HepG2 (cell line): ENCODE results near the gene DENND2D. TPM values are rescaled to one million over a fixed set of nuclear protein-coding genes. Genes with fewer than 3 reads are reported as not detected.
A peak's percentile ranks its signal among the peaks of the same experiment; 100 is the strongest.

Source experiments
- ADNP ChIP-seq: sonication (generic); formaldehyde crosslinking; IDR thresholded peaks from 2 replicates; pipeline ENCODE4 v1.4.0; 2020; ENCODE audit warnings: missing genetic modification reagents
- AGO2 ChIP-seq: fragments of 200-400 bp; formaldehyde crosslinking; optimal IDR thresholded peaks from 2 replicates; pipeline ENCODE3; 2017; ENCODE audit warnings: mild to moderate bottlenecking, low read depth, low read length, moderate library complexity
- CCDC6 ChIP-seq: sonication (generic); formaldehyde crosslinking; IDR thresholded peaks from 2 replicates; pipeline ENCODE4 v1.8.1; 2022; ENCODE audit warnings: mild to moderate bottlenecking, missing genetic modification reagents, moderate library complexity
- IKZF4 ChIP-seq: sonication (generic); formaldehyde crosslinking; IDR thresholded peaks from 2 replicates; pipeline ENCODE4 v1.5.1; 2020; ENCODE audit warnings: borderline replicate concordance, mild to moderate bottlenecking, low read depth, missing genetic modification reagents; ENCODE audit errors: not compliant biosample characterization
- JDP2 ChIP-seq: sonication (generic); formaldehyde crosslinking; IDR thresholded peaks from 2 replicates; pipeline ENCODE4 v1.8.1; 2022; ENCODE audit warnings: missing genetic modification reagents, borderline replicate concordance
- NFE2 ChIP-seq: sonication (generic); formaldehyde crosslinking; IDR thresholded peaks from 2 replicates; pipeline ENCODE4 v1.4.0; 2020; ENCODE audit warnings: missing genetic modification reagents
- PHF21A ChIP-seq: sonication (generic); formaldehyde crosslinking; IDR thresholded peaks from 2 replicates; pipeline ENCODE4 v1.5.0; 2020; ENCODE audit warnings: mild to moderate bottlenecking, missing genetic modification reagents
- PITX1 ChIP-seq: sonication (generic); formaldehyde crosslinking; IDR thresholded peaks from 2 replicates; pipeline ENCODE4 v1.5.1; 2020; ENCODE audit warnings: mild to moderate bottlenecking, missing genetic modification reagents
- POLR2G ChIP-seq: fragments of 200-400 bp; formaldehyde crosslinking; IDR thresholded peaks from 2 replicates; pipeline ENCODE4 v1.6.1; 2018; ENCODE audit warnings: mild to moderate bottlenecking, low read depth, low read length, moderate library complexity
- SMAD1 ChIP-seq: sonication (generic); formaldehyde crosslinking; IDR thresholded peaks from 2 replicates; pipeline ENCODE4 v1.4.0; 2020; ENCODE audit warnings: missing genetic modification reagents, low read depth, mild to moderate bottlenecking, borderline replicate concordance
- TARDBP ChIP-seq: sonication (generic); formaldehyde crosslinking; IDR thresholded peaks from 2 replicates; pipeline ENCODE4 v1.8.0; 2022; ENCODE audit warnings: mild to moderate bottlenecking, missing genetic modification reagents
- ZFP1 ChIP-seq: IDR thresholded peaks from 2 replicates; pipeline ENCODE4 v1.6.1; 2016
- ZFP82 ChIP-seq: sonication (generic); formaldehyde crosslinking; IDR thresholded peaks from 2 replicates; pipeline ENCODE4 v1.5.1; 2020; ENCODE audit warnings: mild to moderate bottlenecking, missing genetic modification reagents, borderline replicate concordance
- ZKSCAN8 ChIP-seq: IDR thresholded peaks from 2 replicates; pipeline ENCODE4 v1.6.1; 2016; ENCODE audit warnings: borderline replicate concordance, missing genetic modification reagents, missing compliant biosample characterization
- ZNF317 ChIP-seq: sonication (generic); formaldehyde crosslinking; IDR thresholded peaks from 2 replicates; pipeline ENCODE4 v1.5.0; 2020; ENCODE audit warnings: mild to moderate bottlenecking, missing genetic modification reagents
- ZNF660 ChIP-seq: sonication (generic); formaldehyde crosslinking; IDR thresholded peaks from 2 replicates; pipeline ENCODE4 v1.5.1; 2020; ENCODE audit warnings: mild to moderate bottlenecking, low read depth, missing genetic modification reagents, borderline replicate concordance
- ZSCAN25 ChIP-seq: sonication (generic); formaldehyde crosslinking; IDR thresholded peaks from 2 replicates; pipeline ENCODE4 v1.8.0; 2022; ENCODE audit warnings: mild to moderate bottlenecking, missing genetic modification reagents
- polyA plus RNA-seq, 8 experiments: library from polyadenylated mRNA; depleted of rRNA in 3 of 8; stranded (reverse) in 7 of 8; unstranded in 1 of 8; fragments of >200 nt; fragmentation: Illumina TruSeq in 4 of 8; extraction: Trizol in 4 of 8; gene quantifications; 2 replicates each; pipeline versions ENCODE4 v1.2.1 to v1.2.3, GENCODE V29; 2011 to 2016; ENCODE audit warnings: low read depth in 4 of 8, missing spikeins in 1 of 8, mixed read lengths in 1 of 8; ENCODE audit not compliant: insufficient read depth in 1 of 8
- total RNA-seq, 5 experiments: library from RNA; depleted of rRNA; stranded (reverse); fragments of >200 nt; fragmentation: Illumina TruSeq; extraction: Trizol; gene quantifications; 2 replicates each; pipeline ENCODE4 v1.2.3, GENCODE V29; 2016; ENCODE audit warnings: low read depth in 1 of 5
- TF ChIP-seq, protein P1 (sequence below): sonication (generic); formaldehyde crosslinking; IDR thresholded peaks from 2 replicates; pipeline ENCODE4 v1.4.0; 2020; ENCODE audit warnings: missing genetic modification reagents
- TF ChIP-seq, protein P2 (sequence below): sonication (generic); formaldehyde crosslinking; IDR thresholded peaks from 2 replicates; pipeline ENCODE4 v1.5.0; 2020; ENCODE audit warnings: missing genetic modification reagents
- TF ChIP-seq, protein P3 (sequence below): sonication (generic); formaldehyde crosslinking; IDR thresholded peaks from 2 replicates; pipeline ENCODE4 v1.5.0; 2020; ENCODE audit warnings: mild to moderate bottlenecking, missing genetic modification reagents
- TF ChIP-seq, protein P4 (sequence below): sonication (generic); formaldehyde crosslinking; conservative IDR thresholded peaks from 2 replicates; pipeline ENCODE4 v1.8.1; 2023; ENCODE audit warnings: missing genetic modification reagents

Gene DENND2D
- total and polyA plus RNA-seq, 2 of the 13 experiments (the other 11 are each of a cell fraction or from before 2014, with no cell fraction given), result 0.04 TPM; not detected in 1

DNA sequence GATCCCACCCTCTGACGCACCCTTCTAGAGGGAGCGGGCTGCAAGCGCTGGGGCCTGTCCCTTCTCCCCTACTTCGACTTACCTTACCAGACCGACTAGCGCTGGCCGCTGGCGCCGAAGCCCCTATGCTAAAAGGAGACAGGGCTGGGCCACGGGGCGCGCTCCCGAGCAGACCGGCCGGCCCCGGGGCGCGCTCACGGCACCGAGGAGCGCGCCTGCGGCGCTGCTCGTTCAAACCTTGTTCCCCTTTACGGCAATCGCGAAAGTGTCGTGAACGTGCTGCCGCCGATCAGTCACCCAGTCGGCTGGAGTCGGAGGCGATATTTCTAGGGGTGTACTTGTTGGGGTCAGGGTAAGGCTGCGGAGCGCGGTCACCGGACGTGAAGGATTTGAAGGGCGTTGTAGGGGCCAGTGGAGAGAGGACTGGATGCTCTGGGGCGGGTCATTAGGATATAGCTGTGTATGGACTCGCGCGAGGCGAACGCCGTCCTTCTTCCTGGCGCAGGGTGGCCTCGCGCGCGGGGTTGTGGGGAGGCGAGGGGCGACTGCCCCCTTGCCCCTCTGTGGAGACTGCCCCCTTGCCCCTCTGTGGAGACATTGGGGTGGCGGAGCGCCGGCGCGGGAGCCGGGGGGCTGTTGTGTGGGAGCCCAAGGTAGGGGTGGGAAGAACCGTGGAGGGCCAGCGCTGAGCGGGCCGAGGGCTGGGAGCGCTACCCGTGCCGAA, 60.3 kb downstream of the DENND2D start, which contains the start of the genes CEPT1 and DRAM2 (continued):
- TF ChIP-seq, protein P1, sequence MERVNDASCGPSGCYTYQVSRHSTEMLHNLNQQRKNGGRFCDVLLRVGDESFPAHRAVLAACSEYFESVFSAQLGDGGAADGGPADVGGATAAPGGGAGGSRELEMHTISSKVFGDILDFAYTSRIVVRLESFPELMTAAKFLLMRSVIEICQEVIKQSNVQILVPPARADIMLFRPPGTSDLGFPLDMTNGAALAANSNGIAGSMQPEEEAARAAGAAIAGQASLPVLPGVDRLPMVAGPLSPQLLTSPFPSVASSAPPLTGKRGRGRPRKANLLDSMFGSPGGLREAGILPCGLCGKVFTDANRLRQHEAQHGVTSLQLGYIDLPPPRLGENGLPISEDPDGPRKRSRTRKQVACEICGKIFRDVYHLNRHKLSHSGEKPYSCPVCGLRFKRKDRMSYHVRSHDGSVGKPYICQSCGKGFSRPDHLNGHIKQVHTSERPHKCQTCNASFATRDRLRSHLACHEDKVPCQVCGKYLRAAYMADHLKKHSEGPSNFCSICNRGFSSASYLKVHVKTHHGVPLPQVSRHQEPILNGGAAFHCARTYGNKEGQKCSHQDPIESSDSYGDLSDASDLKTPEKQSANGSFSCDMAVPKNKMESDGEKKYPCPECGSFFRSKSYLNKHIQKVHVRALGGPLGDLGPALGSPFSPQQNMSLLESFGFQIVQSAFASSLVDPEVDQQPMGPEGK (CRISPR knock-in tag), result peak; percentile 37
- TF ChIP-seq, protein P2, sequence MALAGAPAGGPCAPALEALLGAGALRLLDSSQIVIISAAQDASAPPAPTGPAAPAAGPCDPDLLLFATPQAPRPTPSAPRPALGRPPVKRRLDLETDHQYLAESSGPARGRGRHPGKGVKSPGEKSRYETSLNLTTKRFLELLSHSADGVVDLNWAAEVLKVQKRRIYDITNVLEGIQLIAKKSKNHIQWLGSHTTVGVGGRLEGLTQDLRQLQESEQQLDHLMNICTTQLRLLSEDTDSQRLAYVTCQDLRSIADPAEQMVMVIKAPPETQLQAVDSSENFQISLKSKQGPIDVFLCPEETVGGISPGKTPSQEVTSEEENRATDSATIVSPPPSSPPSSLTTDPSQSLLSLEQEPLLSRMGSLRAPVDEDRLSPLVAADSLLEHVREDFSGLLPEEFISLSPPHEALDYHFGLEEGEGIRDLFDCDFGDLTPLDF (CRISPR knock-in tag), result peak; percentile 20; the same call in 1 of the 2 replicates
- TF ChIP-seq IKZF4 (peak; percentile 27), NFE2 (0 out of 2 replicates have a peak, but pooled peaks have one; percentile 6), ZFP1 (CRISPR knock-in tag) (0 out of 2 replicates have a peak, but pooled peaks have one; percentile 46), JDP2 (no peak), PHF21A (CRISPR knock-in tag) (peak; percentile 64; the same call in 1 of the 2 replicates), PITX1 (CRISPR knock-in tag) (peak; percentile 5; the same call in 1 of the 2 replicates), ZSCAN25 (0 out of 2 replicates have a peak, but pooled peaks have one; percentile 66), AGO2 (peak; percentile 66), ZFP82 (CRISPR knock-in tag) (peak; percentile 61; the same call in 1 of the 2 replicates), POLR2G (peak; percentile 86), ZKSCAN8 (CRISPR knock-in tag) (peak; percentile 27; the same call in 1 of the 2 replicates), ZNF317 (0 out of 2 replicates have a peak, but pooled peaks have one; percentile 44), TARDBP (CRISPR knock-in tag) (0 out of 2 replicates have a peak, but pooled peaks have one; percentile 43), ADNP (CRISPR knock-in tag) (no peak), ZNF660 (CRISPR knock-in tag) (no peak), SMAD1 (CRISPR knock-in tag) (peak; percentile 51; the same call in 1 of the 2 replicates), CCDC6 (peak; percentile 89; the same call in 1 of the 2 replicates)
- TF ChIP-seq, protein P3, sequence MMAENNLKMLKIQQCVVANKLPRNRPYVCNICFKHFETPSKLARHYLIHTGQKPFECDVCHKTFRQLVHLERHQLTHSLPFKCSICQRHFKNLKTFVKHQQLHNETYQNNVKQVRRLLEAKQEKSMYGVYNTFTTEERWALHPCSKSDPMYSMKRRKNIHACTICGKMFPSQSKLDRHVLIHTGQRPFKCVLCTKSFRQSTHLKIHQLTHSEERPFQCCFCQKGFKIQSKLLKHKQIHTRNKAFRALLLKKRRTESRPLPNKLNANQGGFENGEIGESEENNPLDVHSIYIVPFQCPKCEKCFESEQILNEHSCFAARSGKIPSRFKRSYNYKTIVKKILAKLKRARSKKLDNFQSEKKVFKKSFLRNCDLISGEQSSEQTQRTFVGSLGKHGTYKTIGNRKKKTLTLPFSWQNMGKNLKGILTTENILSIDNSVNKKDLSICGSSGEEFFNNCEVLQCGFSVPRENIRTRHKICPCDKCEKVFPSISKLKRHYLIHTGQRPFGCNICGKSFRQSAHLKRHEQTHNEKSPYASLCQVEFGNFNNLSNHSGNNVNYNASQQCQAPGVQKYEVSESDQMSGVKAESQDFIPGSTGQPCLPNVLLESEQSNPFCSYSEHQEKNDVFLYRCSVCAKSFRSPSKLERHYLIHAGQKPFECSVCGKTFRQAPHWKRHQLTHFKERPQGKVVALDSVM (CRISPR knock-in tag), result no peak
- TF ChIP-seq, protein P4, sequence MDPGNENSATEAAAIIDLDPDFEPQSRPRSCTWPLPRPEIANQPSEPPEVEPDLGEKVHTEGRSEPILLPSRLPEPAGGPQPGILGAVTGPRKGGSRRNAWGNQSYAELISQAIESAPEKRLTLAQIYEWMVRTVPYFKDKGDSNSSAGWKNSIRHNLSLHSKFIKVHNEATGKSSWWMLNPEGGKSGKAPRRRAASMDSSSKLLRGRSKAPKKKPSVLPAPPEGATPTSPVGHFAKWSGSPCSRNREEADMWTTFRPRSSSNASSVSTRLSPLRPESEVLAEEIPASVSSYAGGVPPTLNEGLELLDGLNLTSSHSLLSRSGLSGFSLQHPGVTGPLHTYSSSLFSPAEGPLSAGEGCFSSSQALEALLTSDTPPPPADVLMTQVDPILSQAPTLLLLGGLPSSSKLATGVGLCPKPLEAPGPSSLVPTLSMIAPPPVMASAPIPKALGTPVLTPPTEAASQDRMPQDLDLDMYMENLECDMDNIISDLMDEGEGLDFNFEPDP (CRISPR knock-in tag), result no peak
